Measurements from ENCODE around the gene PCF11.
"Not testable (repeated sequence)": the region's sequence is repeated elsewhere in the genome, so short reads cannot be mapped to it uniquely, and the experiment has no call there.

The PCF11 gene

GRCh38 chr11:83156996-83157593 lies at the start of gene PCF11:
PCF11 (plus strand) TSS chr11:83157131; CDS start chr11:83157440, 309 bp downstream.
- DNase-seq (ENCODE audit: low spot score): peak; percentile 35

- no peak for DNase-seq (ENCODE audit: low spot score)
Observed at GRCh38 chr11:83112886-83113285, 44.0 kb upstream of the PCF11 start.

- DNase-seq (ENCODE audit: low spot score): no peak
Observed at GRCh38 chr11:83115026-83115425, 41.9 kb upstream of the PCF11 start.

GRCh38 chr11:83115551-83115950 lies 41.4 kb upstream of the PCF11 start:
- no peak for DNase-seq (ENCODE audit: low spot score)

- DNase-seq (ENCODE audit: low spot score): no peak
Observed at GRCh38 chr11:83116015-83116641, 40.8 kb upstream of the PCF11 start.

GRCh38 chr11:83118814-83119213 lies 38.1 kb upstream of the PCF11 start:
- no peak for DNase-seq (ENCODE audit: low spot score)

GRCh38 chr11:83119216-83119615 lies 37.7 kb upstream of the PCF11 start:
- no peak for DNase-seq (ENCODE audit: low spot score)

- DNase-seq (ENCODE audit: low spot score): no peak
Observed at GRCh38 chr11:83120327-83120726, 36.6 kb upstream of the PCF11 start.

GRCh38 chr11:83122050-83122449 lies 34.9 kb upstream of the PCF11 start:
- DNase-seq (ENCODE audit: low spot score): no peak

GRCh38 chr11:83122766-83123165 lies 34.2 kb upstream of the PCF11 start:
- DNase-seq (ENCODE audit: low spot score): no peak

- no peak for DNase-seq (ENCODE audit: low spot score)
Observed at GRCh38 chr11:83124636-83125424, 32.1 kb upstream of the PCF11 start.

- DNase-seq (ENCODE audit: low spot score): no peak
Observed at GRCh38 chr11:83125577-83125976, 31.4 kb upstream of the PCF11 start.

GRCh38 chr11:83127310-83127637 lies 29.7 kb upstream of the PCF11 start:
- no peak for DNase-seq (ENCODE audit: low spot score)

- no peak for DNase-seq (ENCODE audit: low spot score)
Observed at GRCh38 chr11:83132191-83132590, 24.7 kb upstream of the PCF11 start.

GRCh38 chr11:83133266-83133665 lies 23.7 kb upstream of the PCF11 start:
- not testable (repeated sequence) for DNase-seq (ENCODE audit: low spot score)

- DNase-seq (ENCODE audit: low spot score): no peak
Observed at GRCh38 chr11:83139310-83139709, 17.6 kb upstream of the PCF11 start.

- no peak for DNase-seq (ENCODE audit: low spot score)
Observed at GRCh38 chr11:83140691-83141455, 16.1 kb upstream of the PCF11 start.

GRCh38 chr11:83147895-83148294 lies 9.0 kb upstream of the PCF11 start:
- no peak for DNase-seq (ENCODE audit: low spot score)

GRCh38 chr11:83150450-83150849 lies 6.5 kb upstream of the PCF11 start:
- DNase-seq (ENCODE audit: low spot score): no peak

- DNase-seq (ENCODE audit: low spot score): no peak
Observed at GRCh38 chr11:83151274-83151977, 5.5 kb upstream of the PCF11 start.

- no peak for DNase-seq (ENCODE audit: low spot score)
Observed at GRCh38 chr11:83152264-83152663, 4.7 kb upstream of the PCF11 start.

GRCh38 chr11:83153764-83154163 lies 3.2 kb upstream of the PCF11 start:
- DNase-seq (ENCODE audit: low spot score): no peak
